SK-N-SH (cell line): ENCODE data around the gene TNS4. TPM values are rescaled to one million over a fixed set of nuclear protein-coding genes. Genes with fewer than 3 reads are reported as not detected.

Experiments used
- CTCF ChIA-PET: fragments of 300-600, 350-600 bp; formaldehyde crosslinking; extraction: SDS; loops from one replicate; lab custom pipeline; 2021; lab: Yijun Ruan, JAX
- POLR2A ChIA-PET: fragments of 350-600 bp; sonication (Branson Sonifier 250); formaldehyde crosslinking; extraction: SDS; loops from one replicate; lab custom pipeline; 2020; ENCODE audit warnings: antibody characterized with exemption, inconsistent platforms; lab: Yijun Ruan, JAX
- DNase-seq: peaks from one replicate; pipeline ENCODE4 v3.0.0; 2012
- H2AFZ ChIP-seq: fragments of 200-600 bp; sonication (generic); 2 replicates; pipeline ENCODE4 v1.8.1; 2016; ENCODE audit warnings: antibody characterized with exemption, mild to moderate bottlenecking, low read depth
- H3F3A ChIP-seq: fragments of 200-600 bp; sonication (generic); replicated peaks from 2 replicates; pipeline ENCODE3; 2016; ENCODE audit warnings: antibody characterized with exemption, mild to moderate bottlenecking; ENCODE audit not compliant: insufficient read depth
- H3K27ac ChIP-seq, 2 experiments: fragments of 200-500 bp in 1 of 2; fragments of 200-600 bp in 1 of 2; sonication (Bioruptor generic) in 1 of 2; sonication (generic), shearing (Covaris generic) in 1 of 2; 2 replicates each; pipeline versions ENCODE4 v1.5.1 to v1.6.1; 2014 to 2016; ENCODE audit warnings: low read depth in 2 of 2, inconsistent platforms in 1 of 2, low read length in 1 of 2, mild to moderate bottlenecking in 1 of 2, mixed read lengths in 1 of 2
- H3K27me3 ChIP-seq: fragments of 200-600 bp; sonication (generic), shearing (Covaris generic); 2 replicates; pipeline ENCODE4 v1.6.1; 2016; ENCODE audit warnings: mixed run types; ENCODE audit not compliant: insufficient read depth
- H3K36me3 ChIP-seq, 2 experiments: fragments of 200-500 bp in 1 of 2; fragments of 200-600 bp in 1 of 2; sonication (Bioruptor generic) in 1 of 2; sonication (generic) in 1 of 2; replicated peaks in 1 of 2; 2 replicates each; pipeline versions ENCODE3 to v1.5.1; 2014 to 2016; ENCODE audit warnings: low read length in 1 of 2, mild to moderate bottlenecking in 1 of 2; ENCODE audit not compliant: insufficient read depth in 2 of 2, control insufficient read depth in 1 of 2
- H3K4me1 ChIP-seq, 2 experiments: fragments of 200-500 bp in 1 of 2; fragments of 200-600 bp in 1 of 2; sonication (Bioruptor generic) in 1 of 2; sonication (generic), shearing (Covaris generic) in 1 of 2; 2 replicates each; pipeline versions ENCODE4 v1.5.1 to v1.6.1; 2014 to 2016; ENCODE audit warnings: low read depth in 1 of 2, low read length in 1 of 2, mixed run types in 1 of 2; ENCODE audit not compliant: insufficient read depth in 2 of 2, control insufficient read depth in 1 of 2
- H3K4me2 ChIP-seq: fragments of 200-600 bp; sonication (generic), shearing (Covaris generic); 2 replicates; pipeline ENCODE4 v1.6.1; 2017; ENCODE audit warnings: mixed run types
- H3K4me3 ChIP-seq, 2 experiments: fragments of 200-500 bp in 1 of 2; fragments of 200-600 bp in 1 of 2; sonication (Bioruptor generic) in 1 of 2; sonication (generic), shearing (Covaris generic) in 1 of 2; 2 replicates each; pipeline versions ENCODE4 v1.5.1 to v1.8.1; 2014 to 2016; ENCODE audit warnings: low read depth in 2 of 2, inconsistent platforms in 1 of 2, low read length in 1 of 2, mild to moderate bottlenecking in 1 of 2, mixed read lengths in 1 of 2, moderate library complexity in 1 of 2
- H3K79me2 ChIP-seq: fragments of 200-600 bp; sonication (generic); 2 replicates; pipeline ENCODE4 v1.8.1; 2017; ENCODE audit warnings: mild to moderate bottlenecking; ENCODE audit not compliant: insufficient read depth
- H3K9ac ChIP-seq: fragments of 200-600 bp; sonication (generic); 2 replicates; pipeline ENCODE4 v1.6.1; 2017; ENCODE audit warnings: mixed run types
- H3K9me2 ChIP-seq: fragments of 200-600 bp; sonication (generic); 2 replicates; pipeline ENCODE4 v1.6.1; 2017; ENCODE audit warnings: mixed run types
- H3K9me3 ChIP-seq: fragments of 200-600 bp; sonication (generic); 2 replicates; pipeline ENCODE4 v1.6.1; 2017; ENCODE audit warnings: mixed run types, mild to moderate bottlenecking, moderate library complexity
- H4K20me1 ChIP-seq: fragments of 200-600 bp; sonication (generic); 2 replicates; pipeline ENCODE4 v1.6.1; 2017; ENCODE audit warnings: mild to moderate bottlenecking, mixed run types; ENCODE audit not compliant: insufficient read depth
- CHD2 ChIP-seq: fragments of 150-350 bp; IDR thresholded peaks from 2 replicates; pipeline ENCODE4 v1.6.1; 2018; ENCODE audit warnings: low read length; ENCODE audit not compliant: partially characterized antibody
- ELF1 ChIP-seq: IDR thresholded peaks from 2 replicates; pipeline ENCODE4 v1.4.0; 2012
- FOSL2 ChIP-seq: IDR thresholded peaks from 2 replicates; pipeline ENCODE4 v1.4.0; 2012; ENCODE audit warnings: low read depth, mild to moderate bottlenecking, moderate library complexity, borderline replicate concordance
- FOXJ3 ChIP-seq: sonication (generic); formaldehyde crosslinking; IDR thresholded peaks from 2 replicates; pipeline ENCODE4 v1.5.1; 2020; ENCODE audit warnings: mild to moderate bottlenecking, missing genetic modification reagents
- FOXM1 ChIP-seq: IDR thresholded peaks from 2 replicates; pipeline ENCODE4 v1.4.0; 2012; ENCODE audit warnings: low read depth, mild to moderate bottlenecking
- GATA2 ChIP-seq: sonication (generic); formaldehyde crosslinking; IDR thresholded peaks from 2 replicates; pipeline ENCODE4 v1.5.0; 2020; ENCODE audit warnings: mild to moderate bottlenecking, missing genetic modification reagents
- JUND ChIP-seq: IDR thresholded peaks from 2 replicates; pipeline ENCODE4 v1.4.0; 2012
- MXI1 ChIP-seq: IDR thresholded peaks from 2 replicates; pipeline ENCODE4 v1.6.1; 2012; ENCODE audit warnings: mild to moderate bottlenecking, low read depth, low read length, improper control_type of control experiment
- PBX3 ChIP-seq: IDR thresholded peaks from 2 replicates; pipeline ENCODE4; 2012
- POLR2AphosphoS5 ChIP-seq: IDR thresholded peaks from 2 replicates; pipeline ENCODE4 v1.6.1; 2012; ENCODE audit warnings: low read depth, low read length
- RAD21 ChIP-seq: IDR thresholded peaks from 2 replicates; pipeline ENCODE4 v1.6.1; 2012; ENCODE audit warnings: mild to moderate bottlenecking, low read length
- RCOR1 ChIP-seq: fragments of 150-350 bp; IDR thresholded peaks from 2 replicates; pipeline ENCODE4 v1.6.1; 2017; ENCODE audit warnings: antibody characterized with exemption, low read length
- REST ChIP-seq: IDR thresholded peaks from 2 replicates; pipeline ENCODE4 v1.6.1; 2012; ENCODE audit warnings: mild to moderate bottlenecking, low read depth, low read length, moderate library complexity
- TAF1 ChIP-seq: IDR thresholded peaks from 2 replicates; pipeline ENCODE4 v1.6.1; 2012; ENCODE audit warnings: low read depth, mild to moderate bottlenecking, low read length, moderate library complexity, borderline replicate concordance
- TCF12 ChIP-seq: IDR thresholded peaks from 2 replicates; pipeline ENCODE4 v1.4.0; 2012
- TEAD4 ChIP-seq: IDR thresholded peaks from 2 replicates; pipeline ENCODE4 v1.4.0; 2012; ENCODE audit warnings: mild to moderate bottlenecking, borderline replicate concordance; ENCODE audit not compliant: insufficient read depth
- WGBS: methylation state at CpG from one replicate; pipeline ENCODE4 v1.1.6; 2017; ENCODE audit warnings: low lambda C conversion rate; 5-methylcytosine and 5-hydroxymethylcytosine counted together
- polyA plus RNA-seq, 3 experiments: library from polyadenylated mRNA; depleted of rRNA; stranded (reverse); fragments of >200 nt; gene quantifications; 2 replicates each; pipeline ENCODE4 v1.2.3, GENCODE V29; 2012

TNS4 gene
- polyA plus RNA-seq, 1 of the 3 experiments (the other 2 are of a cell fraction): not detected

DNA sequence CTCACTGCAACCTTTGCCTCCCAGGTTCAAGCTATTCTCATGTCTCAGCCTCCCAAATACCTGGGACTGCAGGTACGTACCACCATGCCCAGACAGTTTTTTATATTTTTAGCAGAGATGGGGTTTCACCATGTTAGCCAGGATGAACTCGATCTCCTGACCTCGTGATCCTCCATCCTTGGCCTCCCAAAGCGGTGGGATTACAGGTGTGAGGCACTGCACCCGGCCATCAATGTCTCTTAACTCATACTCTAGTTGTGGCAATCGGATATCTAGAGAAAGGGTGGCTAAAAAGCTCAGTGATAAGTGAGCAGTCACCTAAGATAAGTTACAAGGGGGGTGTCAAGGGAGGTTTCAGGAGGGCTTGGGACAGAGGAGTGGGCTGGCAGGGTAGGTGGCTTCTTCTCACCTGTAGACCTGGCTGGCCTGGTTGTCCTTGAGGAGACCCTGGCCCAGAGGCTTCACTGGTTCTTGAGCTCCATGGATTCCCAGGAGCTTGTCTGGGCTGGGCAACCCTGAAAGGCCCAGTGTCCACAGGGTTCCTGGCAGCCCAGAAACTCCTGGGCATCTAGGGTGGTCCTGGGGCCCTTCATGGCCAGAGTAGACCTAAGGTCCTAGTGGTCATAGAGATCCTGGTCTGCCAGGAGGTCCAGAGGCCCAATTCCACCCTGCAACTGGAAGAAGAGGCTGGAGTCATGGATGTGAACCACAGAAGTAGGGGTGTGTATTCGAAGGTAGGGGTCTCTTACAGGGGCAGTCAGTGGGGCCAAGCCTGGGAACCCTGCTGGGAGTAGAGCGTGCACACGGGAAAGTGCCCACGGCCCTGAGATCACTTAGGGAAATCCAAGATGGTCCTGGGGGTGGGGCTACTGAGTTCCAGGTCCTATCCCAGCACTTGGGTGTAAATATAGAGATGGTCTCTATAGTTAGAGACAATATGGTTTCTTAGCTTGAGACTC lies 70.9 kb downstream of the TNS4 start:
- no peak overlapping the region for H3K27ac ChIP-seq
- WGBS: 76% methylated on average over 10 of the region's 10 CpGs
- H3K9me2 ChIP-seq: no peaks in the 10 kb centered on the region
- H3K27me3 ChIP-seq: no peaks in the 10 kb centered on the region
- H4K20me1 ChIP-seq: no peaks in the 10 kb centered on the region
- no peak overlapping the region for H3K4me2 ChIP-seq
- no peak for TF ChIP-seq ELF1
- no peak for TF ChIP-seq FOXJ3 (CRISPR knock-in tag)
- TF ChIP-seq GATA2 (CRISPR knock-in tag): no peak
- no peak for TF ChIP-seq TAF1
- no peak for TF ChIP-seq CHD2
- no peaks in the 10 kb centered on the region for H3K9me3 ChIP-seq
- H2AFZ ChIP-seq: no peak overlapping the region
- H3K9ac ChIP-seq: no peak overlapping the region
- H3K4me3 ChIP-seq: no peak overlapping the region
- peaks cover 9 to 26% of the 10 kb centered on the region in 2 experiments; a peak in 3 of 4 replicates for H3K4me1 ChIP-seq
- no peaks in the 10 kb centered on the region for H3K36me3 ChIP-seq
- POLR2A ChIA-PET: interaction anchor here (1.4 kb wide), 1 partner anchor 13 kb away, joined by 3 read pairs; the partner anchor contains the start of gene TOP2A
- CTCF ChIA-PET: interaction anchor here (0.5 to 7.2 kb wide), 8 partner anchors 10 to 130 kb away, joined by 3 to 42 read pairs (median 4); no protein-coding TSS in a partner anchor
- no peaks in the 10 kb centered on the region for H3F3A ChIP-seq
- no peak for DNase-seq
- no peaks in the 10 kb centered on the region for H3K79me2 ChIP-seq

GRCh38 chr17:40427002-40427491 lies 74.4 kb downstream of the TNS4 start:
- no peak overlapping the region for H3K4me2 ChIP-seq
- CTCF ChIA-PET: interaction anchor here (1.0 to 4.0 kb wide), 8 partner anchors 9 to 146 kb away, joined by 3 to 18 read pairs (median 4); partner anchors contain the start of gene TOP2A
- H2AFZ ChIP-seq: no peak overlapping the region
- H3K27me3 ChIP-seq: no peaks in the 10 kb centered on the region
- POLR2A ChIA-PET: no interaction called here
- no peak for TF ChIP-seq MXI1
- TF ChIP-seq TCF12: no peak
- no peak for TF ChIP-seq GATA2 (CRISPR knock-in tag)
- TF ChIP-seq FOXM1: no peak
- no peak for TF ChIP-seq TEAD4
- TF ChIP-seq REST: no peak
- TF ChIP-seq RAD21: no peak
- TF ChIP-seq RCOR1: no peak
- no peak for TF ChIP-seq PBX3
- no peak for TF ChIP-seq FOSL2
- no peak for TF ChIP-seq FOXJ3 (CRISPR knock-in tag)
- TF ChIP-seq JUND: no peak
- no peak for TF ChIP-seq POLR2AphosphoS5
- H3K36me3 ChIP-seq: no peaks in the 10 kb centered on the region
- no peaks in the 10 kb centered on the region for H4K20me1 ChIP-seq
- no peak for DNase-seq
- no peaks in the 10 kb centered on the region for H3K79me2 ChIP-seq
- H3K9me3 ChIP-seq: no peaks in the 10 kb centered on the region
- no peak overlapping the region for H3K4me3 ChIP-seq
- no peaks in the 10 kb centered on the region for H3K9me2 ChIP-seq
- H3K27ac ChIP-seq: no peak overlapping the region
- no peak overlapping the region for H3K9ac ChIP-seq
- peaks cover 0 to 3% of the 10 kb centered on the region in 2 experiments; a peak in 1 of 4 replicates for H3K4me1 ChIP-seq
- H3F3A ChIP-seq: no peaks in the 10 kb centered on the region
